GM19452 (cell line): Measurements from ENCODE around the gene ATP11A.

Experiments
- ATAC-seq: cut with Tn5 transposase; IDR thresholded peaks from one replicate; pipeline ENCODE4 v1.9.1; 2021; ENCODE audit not compliant: unreplicated experiment

The ATP11A gene

DNA sequence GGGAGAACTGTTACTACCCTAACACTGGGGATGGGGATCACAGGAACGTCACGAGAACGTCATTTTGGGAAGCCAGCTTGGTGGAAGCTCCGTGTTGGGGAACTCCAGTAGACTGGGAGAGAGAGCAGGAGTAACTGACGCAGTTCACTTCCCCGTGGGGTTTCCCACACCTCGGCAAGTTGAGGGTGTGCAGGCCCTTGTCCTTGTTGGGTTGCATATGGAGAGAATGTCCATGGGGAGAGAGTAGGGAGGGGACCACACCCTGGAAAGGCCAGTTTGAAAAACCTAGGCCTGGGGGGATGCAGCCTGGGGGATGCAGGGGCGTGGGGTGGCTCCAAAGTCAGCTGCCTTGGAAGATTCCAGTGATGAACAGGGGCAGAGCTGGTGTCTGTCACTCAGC, 228.4 kb downstream of the ATP11A start:
- no peak for ATAC-seq

DNA sequence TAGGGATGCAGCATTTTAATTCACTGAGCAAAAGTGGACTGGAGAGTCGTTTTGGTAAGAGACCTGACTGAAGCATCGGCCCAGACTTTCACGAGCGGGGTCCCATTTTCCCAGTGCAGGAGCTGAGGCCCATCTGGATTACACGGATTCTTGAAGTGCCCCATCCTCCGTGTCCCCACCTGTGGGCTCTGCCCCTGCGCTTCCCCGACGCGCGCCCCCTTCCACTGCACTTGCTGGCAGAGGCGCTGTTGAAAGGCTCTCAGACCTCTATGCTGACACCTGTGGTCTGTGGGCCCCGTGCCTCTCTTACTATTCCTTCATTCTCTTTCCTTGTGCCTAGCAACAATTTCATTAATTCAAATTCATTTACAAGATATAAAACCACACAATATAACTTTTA, 228.9 kb downstream of the ATP11A start:
- ATAC-seq, result no peak

DNA sequence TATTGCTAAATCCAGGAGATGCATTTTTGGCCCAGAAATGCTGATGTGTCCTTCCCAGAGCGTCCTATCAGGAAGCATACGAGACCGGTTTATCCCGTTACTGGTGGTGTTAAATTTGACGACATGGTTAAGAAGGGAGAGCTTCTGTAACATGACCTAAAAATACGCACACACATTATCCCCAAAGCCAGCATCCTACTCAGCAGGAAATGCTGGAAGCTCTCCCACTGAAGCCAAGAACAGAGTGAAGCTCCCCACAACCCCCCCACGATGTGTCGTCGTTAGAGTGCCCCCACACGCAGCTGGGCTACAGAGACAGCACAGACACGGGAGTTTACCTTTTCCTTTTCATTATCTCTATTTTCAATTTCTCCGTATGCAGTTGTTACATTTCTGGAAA, 234.1 kb downstream of the ATP11A start:
- no peak for ATAC-seq

DNA sequence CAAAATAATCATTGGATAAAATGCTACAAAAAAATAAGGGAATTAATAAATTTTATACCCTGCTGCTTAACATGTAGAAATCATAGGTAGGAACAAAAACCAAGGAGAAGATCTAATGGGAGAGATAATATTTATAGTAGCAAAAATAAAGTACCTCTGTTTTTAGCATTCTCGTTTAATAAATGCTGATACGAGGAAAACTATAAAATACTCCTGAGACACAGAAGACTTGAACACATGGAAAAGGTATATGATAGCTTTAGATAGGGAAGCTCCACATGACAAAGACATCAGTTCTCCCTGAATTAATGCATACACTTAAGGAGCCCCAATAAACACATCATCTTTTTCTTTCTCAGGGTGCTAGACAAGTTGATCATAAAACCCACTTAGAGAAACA, 234.5 kb downstream of the ATP11A start:
- ATAC-seq, result no peak

DNA sequence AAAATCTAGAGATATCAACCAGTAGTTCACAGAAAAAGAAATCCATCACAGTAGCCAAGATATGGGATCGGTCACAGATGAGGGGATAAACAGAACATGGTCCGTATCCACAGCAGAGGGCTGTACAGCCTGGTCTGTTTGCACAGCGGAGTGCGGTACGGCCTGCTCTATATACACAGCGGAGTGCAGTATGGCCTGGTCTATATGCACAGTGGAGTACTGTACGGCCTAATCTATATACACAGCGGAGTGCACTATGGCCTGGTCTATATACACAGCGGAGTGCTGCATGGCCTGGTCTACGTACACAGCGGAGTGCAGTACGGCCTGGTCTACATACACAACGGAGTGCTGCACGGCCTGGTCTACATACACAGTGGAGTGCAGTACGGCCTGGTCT, 236.2 kb downstream of the ATP11A start:
- no peak for ATAC-seq

DNA sequence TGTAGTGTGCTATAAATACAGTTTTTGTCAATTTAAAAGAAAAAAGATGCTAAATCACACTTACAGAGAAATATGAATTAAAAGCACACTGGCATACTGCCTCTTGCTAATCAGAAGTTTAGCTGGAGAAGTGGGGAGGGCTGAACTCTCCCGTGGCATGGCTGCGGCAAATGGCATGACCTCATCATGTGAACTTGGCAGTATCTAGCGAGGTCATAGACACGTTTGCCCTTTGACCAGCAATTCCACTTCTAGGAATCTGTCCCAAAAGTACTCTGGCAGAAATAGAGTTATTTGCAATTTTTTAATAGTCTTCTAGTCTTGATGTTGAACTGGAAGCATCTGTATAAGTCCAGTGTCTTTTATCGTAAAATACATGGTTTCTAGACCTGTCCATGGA, 237.2 kb downstream of the ATP11A start:
- ATAC-seq, result no peak

DNA sequence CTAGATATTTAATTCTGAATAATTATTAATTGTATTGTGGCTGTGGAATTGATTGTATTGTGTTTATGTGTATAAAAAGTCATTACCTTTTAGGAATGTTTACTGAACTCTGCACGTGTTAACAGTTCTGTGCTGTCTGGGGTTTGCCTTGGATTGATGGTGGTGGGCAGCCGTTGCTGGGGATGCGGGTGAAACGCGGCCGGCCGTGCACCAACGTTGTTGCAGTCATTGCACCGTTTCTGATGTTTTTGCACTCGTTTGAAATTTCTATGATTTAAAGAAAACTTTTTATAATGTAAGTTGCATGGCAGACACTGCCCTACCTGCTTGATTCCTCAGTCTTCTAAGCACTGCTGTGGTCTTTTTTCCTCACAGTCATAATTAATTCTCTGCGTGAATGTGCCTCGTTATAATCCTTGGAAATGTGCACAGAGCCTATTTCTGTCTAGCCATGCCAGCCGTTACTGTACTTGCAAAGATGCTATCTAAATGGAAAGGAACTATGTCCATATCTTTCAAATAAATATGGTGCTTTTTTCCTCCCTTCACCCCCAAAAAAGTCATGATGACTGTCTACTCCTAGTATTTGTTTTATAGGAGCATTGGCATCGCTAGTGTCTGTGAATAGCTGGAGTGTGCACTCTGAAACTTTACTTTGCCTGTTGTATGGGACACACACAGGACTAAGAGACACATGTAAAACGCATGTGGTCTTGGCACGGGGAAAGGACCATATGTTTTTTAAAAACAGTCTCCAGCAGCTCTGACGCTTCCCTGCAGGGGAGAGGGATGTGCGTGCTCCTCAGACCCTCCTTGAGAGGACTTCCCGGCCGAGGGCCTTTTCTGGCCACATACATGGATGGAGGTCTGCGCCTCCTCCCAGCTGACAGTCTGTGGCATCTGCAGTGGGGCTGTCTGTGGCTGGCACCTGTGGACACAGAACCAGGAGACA, 238.5 kb downstream of the ATP11A start:
- ATAC-seq, result no peak

DNA sequence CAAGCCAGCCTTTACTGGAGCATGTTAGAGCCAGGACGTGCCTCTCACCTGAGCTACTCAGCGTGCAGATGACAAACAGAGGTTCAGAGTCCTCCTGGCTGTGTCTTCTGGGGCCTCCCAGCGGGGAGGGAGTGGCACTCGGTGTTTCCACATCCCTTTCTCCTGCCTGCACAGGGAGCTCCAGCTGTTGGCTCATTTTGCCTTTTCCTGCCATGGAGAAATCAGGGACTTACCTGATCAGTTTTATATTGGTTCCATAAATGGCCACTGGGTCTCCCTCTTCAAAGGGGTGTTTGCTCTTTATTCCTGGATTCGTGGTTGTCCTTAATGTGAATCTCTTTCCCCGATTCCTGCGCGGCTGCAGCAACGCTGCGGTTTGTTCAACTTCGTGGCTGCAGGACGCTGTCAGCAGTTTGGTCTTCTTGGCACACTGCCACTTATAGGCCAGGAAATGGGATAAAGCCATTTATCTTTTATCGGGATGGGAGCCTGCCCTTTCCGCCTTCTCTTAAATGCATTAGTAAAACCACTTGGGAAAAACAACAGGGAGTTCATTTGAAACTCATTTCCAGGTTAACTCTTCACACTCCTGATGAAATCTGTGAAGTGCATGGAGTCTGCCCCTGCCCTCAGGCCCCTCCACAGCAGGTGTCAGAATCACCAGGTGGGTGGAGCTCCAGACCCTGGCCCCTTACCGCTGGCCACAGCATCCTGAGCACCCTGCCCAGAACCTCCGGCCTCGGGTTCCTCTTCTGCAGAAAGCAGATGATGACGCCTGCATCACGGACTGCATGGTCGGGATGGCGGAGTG, 239.3 kb downstream of the ATP11A start:
- ATAC-seq, result no peak

DNA sequence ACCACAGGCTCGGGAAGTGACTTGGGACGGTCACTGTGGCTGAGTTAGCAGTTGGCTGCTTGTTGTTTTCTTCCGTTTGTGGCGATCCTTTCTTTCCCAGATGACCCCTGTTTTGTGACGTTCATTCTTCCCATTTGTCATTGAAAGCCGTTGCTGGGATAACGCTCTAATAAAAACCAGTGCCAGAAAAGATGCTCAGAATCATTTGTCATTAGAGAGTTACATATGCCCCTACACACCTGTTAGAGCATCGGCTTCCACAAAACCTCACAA, 239.9 kb downstream of the ATP11A start:
- ATAC-seq, result no peak

DNA sequence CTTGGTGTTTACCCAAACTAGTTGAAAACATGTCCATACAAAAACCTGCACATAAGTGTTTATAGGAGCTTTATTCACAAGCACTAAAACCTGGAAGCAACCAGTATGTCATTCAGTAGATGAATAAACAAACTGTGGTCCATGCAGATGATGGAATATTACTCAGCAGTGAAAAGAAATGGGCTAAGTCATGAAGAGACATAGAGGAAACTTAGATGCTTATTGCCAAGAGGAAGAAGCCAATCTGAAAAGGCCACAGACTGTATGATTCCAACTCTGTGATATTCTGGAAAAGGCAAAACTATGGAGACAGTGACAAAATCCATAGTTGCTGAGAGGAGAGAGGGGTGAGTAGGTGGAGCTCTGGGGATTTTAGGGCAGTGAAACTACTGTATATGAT, 240.4 kb downstream of the ATP11A start:
- ATAC-seq, result no peak

DNA sequence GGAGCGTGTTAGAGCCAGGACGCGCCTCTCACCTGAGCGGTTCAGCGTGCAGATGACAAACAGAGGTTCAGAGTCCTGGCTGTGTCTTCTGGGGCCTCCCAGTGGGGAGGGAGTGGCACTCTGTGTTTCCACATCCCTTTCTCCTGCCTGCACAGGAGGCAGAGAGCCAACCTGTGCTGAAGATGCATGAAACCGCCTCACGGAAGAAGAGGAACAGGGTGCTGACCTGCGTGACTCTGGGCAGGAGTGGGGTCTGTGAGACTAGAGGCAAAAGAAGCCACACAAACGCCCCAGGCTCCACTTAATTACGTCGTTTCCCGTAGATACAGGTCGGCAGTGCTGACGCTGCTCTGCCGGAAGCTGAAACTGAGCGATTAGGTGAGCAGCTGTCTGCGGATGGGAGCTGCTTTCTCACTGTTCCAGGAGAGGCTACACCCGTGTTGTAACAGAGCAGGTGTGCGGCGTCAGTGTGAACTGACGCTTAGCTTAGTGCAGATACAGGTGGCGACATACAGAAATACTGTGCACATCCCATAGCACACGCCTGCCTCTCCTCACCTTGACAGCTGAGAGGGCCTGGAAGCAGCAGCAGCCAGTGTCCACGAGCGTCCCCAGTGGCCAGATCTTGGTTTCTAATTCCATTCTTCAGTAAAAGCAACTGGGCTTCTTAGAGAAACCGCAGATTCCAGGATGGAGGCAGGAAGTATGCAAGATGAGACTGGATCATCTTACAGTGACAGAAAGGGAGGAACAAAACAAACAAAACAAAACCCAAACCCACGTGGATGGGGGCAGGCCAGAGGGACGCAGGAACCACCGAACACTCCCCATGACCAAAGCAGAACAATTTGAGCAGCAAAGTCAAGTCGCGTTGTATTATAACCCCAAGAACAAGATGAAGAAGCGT, 241.4 kb downstream of the ATP11A start:
- no peak for ATAC-seq

DNA sequence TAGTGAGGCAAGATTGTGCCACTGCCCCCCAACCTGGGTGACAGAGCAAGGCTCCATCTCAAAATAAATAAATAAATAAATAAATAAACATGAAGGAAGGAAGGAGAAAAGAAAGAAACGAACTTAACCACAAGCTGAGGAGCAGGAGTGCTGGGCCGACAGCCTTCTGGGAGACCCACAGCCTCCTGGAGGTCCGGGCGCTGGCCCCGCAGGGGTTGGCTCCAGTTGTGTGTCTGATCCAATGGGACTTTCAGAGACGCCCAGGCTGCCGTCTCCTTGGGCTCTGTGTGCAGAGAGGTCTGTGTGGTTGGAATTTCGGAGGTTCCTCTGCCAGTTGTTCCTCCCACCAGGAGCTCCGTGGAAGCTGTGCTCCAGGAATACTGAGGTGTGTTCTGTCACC, 243.1 kb downstream of the ATP11A start:
- no peak for ATAC-seq

DNA sequence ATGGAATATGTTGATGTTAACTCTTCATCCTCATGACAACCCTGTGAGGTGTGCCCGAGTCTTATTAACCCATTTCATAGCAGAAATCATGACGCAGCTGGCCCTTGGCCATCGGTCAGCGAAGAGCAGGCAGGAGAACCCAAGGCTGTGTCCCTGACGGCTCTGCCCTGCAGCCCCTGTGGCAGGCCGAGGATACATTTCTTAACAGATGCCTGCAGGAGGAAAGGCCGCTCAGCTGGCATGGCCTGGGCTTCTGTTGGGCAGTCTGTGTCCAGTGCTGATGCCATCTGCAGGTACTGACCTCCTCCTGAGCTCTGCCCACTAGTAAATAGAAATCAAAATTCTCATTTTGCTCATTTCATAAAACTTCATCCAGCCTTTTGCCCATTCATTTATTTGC, 243.8 kb downstream of the ATP11A start:
- ATAC-seq, result no peak

DNA sequence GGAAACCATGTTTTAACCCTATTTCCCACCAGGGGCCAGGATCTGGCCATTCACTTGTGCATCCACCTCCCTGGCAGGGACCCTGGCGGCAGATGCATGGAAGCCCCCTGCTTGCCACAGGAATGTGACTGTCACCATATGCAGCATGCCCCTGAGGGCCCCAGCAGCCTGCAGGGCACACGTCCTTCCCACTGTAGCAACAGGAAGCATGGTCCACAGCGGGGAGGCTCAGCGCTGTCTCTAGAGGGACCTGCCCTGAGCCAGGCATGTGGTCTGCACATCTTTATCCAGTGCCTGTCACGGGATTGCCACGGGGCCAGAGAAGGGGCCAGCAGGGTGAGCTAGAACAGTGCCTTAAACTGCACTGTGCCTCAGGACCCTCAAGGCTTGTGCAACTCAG, 244.2 kb downstream of the ATP11A start:
- no peak for ATAC-seq
